ENCODE data around the gene INSYN2B.
"Not testable (repeated sequence)": the region's sequence is repeated elsewhere in the genome, so short reads cannot be mapped to it uniquely, and the experiment has no call there.

The INSYN2B gene

DNA sequence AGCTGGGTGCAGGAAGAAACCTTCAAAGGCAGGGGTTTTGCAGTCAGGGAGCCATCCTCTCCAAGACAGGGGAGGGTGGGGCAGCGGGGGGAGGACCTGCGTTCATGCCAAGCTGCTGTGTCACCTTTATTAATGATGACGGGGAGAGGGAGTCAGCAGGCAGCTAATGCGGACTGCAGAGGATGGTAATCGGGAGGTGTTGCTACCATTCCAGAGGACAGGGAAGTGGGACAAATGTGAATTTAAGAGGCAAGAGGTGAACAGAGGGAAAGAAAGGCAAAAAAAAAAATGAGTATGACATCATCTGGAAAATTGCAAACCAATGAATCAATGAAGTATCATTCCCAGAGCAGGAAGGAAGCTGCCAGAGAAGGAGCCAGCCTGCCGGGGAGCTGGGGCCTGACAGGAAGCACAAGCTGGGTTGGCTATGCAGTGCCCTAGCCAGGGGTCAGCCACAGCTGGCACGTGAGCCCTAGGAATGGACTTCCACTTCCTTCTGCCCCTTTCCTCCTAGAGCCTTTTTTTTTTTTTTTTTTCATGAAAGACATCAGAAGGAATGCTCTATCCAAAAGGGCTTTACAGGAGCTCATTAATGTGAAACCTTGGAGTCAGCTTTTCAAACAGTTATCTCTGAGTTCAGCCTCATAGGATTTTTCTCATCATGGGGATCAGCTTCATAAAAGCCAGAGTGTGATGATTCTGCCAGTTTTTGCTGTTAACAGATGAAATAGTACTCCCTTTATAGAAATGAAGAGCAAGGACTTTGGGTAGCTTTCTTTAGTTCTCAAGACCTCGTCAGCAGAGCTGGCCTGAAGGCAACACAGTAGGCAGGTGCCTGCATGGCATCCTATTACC lies 9.2 kb downstream of the INSYN2B start:
- DNase-seq = no peak

DNA sequence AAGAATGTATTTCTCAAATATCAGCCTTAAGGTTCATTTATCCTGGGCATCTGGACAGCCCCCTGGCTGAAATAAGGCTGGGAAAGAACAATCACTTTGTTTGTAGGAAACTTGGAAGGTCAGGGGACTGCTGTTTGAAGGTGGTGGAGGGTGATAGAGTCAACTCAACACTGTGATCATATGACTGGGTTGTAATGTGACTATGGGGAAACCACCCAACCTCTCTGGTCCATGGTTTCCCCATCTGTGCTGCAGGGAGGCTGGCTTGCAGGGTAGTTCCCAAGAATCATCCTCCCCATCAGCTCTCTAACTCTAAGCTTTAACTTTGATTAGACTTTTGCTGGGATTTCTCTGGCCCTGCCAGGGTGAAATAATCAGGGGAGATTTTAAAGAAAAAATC lies 10.0 kb downstream of the INSYN2B start:
- no peak for DNase-seq

DNA sequence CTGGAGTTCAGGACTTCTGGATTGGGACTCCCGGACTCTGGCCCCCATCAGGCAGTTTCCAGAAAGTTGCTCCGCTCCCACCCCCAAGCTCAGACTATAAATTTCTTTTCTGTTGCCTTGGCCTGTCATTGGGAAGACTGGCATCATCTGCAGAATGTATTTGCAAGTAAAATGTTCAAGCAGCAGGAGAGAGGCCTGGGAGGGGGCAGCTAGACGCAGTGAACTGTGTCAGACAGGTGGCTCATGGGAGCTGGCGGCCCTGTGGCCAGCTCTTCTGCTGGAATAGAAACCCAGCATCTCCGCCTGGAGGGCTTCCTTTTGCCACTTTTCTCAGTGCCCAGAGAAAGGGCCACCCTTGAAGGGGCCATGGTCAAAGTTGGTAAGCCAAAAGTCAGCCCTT lies 16.0 kb downstream of the INSYN2B start:
- DNase-seq = no peak

- no peak for DNase-seq
Measured at GRCh38 chr5:169960659-169961058, 19.6 kb downstream of the INSYN2B start.

GRCh38 chr5:169958278-169958677 lies 22.0 kb downstream of the INSYN2B start:
- no peak for DNase-seq

GRCh38 chr5:169956756-169957155 lies 23.5 kb downstream of the INSYN2B start:
- DNase-seq = no peak

- DNase-seq = no peak
Measured at GRCh38 chr5:169956126-169956525, 24.2 kb downstream of the INSYN2B start.

DNA sequence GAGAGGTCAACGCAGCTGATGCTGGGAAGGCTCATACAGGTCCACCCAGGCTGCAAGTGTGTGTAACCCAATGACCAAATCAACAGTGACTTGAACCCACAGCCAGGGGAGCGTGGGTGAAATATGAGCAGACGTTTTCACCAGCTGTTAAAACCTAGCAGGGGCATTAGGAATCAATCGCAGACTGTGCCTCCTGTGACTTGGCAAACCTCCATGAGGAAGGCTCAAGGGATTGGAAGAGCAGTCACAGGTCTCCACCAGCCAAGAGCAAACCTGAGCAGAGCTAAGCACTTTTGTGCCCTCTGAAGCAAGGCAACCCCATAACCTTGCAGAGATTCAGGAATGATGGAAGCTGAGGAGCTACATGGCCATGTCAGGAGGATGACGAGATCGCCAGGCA lies 25.5 kb downstream of the INSYN2B start:
- no peak for DNase-seq

DNA sequence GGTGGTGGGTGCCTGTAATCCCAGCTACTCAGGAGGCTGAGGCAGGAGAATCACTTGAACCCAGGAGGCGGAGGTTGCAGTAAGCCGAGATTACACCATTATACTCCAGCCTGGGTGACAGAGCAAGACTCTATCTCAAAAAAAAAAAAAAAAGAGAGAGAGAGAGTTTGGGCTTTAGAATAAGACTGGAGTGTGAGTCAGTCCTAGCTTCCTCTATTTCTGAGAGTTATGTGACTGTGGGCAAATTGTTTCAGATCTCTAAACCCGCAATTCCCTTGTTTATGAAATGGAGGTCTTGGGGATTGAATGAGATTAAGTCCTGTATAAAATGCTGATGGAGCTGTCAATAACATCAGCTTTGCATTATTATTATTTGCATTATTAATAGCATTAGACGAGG lies 27.1 kb downstream of the INSYN2B start:
- DNase-seq = not testable (repeated sequence)

GRCh38 chr5:169950333-169950732 lies 30.0 kb downstream of the INSYN2B start:
- no peak for DNase-seq

- no peak for DNase-seq
Measured at GRCh38 chr5:169946743-169947295, 33.5 kb downstream of the INSYN2B start.

DNA sequence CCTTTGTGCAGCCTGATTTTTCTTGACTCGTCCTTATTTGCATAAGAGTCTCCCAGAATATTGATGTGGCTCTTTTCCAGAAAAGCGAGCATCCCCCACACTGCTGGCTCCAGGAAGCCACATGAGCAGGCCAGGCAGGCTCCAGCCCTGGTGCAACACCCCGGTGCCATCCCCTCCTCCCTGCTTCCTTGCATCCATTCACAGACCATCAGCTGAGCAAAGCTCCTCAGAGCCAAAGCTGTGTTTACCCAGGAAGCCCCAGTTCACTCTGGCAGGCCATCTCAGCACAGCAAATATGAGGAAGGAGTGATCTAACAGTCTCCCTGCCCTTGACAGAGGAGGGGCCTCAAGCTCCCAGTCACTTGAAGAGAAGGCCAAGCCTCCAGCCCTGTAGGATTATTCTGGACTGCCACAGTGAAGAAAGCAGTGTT lies 34.4 kb downstream of the INSYN2B start:
- no peak for DNase-seq

GRCh38 chr5:169944922-169945680 lies 35.2 kb downstream of the INSYN2B start:
- DNase-seq = no peak

- DNase-seq = no peak
Measured at GRCh38 chr5:169944115-169944514, 36.2 kb downstream of the INSYN2B start.

GRCh38 chr5:169943026-169943425 lies 37.3 kb downstream of the INSYN2B start:
- DNase-seq = no peak

DNA sequence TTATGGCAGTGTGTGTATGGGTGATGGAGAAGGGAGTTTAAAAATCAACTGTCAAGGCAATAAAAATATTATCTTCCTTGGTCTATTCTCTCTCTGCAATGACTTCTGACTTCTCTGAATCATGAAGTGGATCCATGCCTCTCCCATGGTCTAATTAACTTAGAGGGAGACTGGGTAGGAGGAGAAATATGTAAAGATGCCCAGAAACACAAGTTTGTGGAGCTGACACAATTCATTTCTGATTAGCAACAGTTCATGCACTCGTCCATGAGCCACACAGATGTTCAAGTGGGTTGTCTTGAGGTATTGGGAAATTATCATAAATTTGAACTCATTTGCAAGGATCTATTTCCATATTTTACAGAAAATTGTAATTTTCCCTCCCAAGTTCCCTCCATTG lies 38.1 kb downstream of the INSYN2B start:
- DNase-seq = no peak

- DNase-seq = no peak
Measured at GRCh38 chr5:169941542-169941941, 38.8 kb downstream of the INSYN2B start.

- no peak for DNase-seq
Measured at GRCh38 chr5:169939731-169940130, 40.6 kb downstream of the INSYN2B start.

GRCh38 chr5:169938439-169938838 lies 41.9 kb downstream of the INSYN2B start:
- DNase-seq = no peak

- no peak for DNase-seq
Measured at GRCh38 chr5:169935762-169936161, 44.5 kb downstream of the INSYN2B start.

GRCh38 chr5:169934990-169935389 lies 45.3 kb downstream of the INSYN2B start:
- DNase-seq = no peak

DNA sequence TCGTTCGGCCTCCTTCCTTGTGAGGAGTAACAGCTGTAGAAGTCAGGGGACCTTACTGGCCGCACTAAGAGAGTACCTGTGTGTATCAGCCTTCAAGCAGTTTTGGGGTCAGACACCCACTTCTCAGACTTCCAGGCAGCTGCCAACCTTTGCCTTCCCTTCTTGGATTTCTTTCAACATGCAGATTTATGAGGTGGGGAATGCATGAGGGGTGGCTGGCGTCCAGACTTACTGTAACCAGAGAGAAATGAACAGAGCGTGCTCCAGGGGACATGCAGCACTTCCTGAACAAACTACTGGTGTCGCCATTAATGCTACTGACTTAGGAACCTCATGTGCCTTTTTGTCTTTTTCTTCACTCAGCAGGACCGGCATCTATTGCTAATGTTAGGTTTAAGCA lies 46.7 kb downstream of the INSYN2B start:
- DNase-seq = no peak

DNA sequence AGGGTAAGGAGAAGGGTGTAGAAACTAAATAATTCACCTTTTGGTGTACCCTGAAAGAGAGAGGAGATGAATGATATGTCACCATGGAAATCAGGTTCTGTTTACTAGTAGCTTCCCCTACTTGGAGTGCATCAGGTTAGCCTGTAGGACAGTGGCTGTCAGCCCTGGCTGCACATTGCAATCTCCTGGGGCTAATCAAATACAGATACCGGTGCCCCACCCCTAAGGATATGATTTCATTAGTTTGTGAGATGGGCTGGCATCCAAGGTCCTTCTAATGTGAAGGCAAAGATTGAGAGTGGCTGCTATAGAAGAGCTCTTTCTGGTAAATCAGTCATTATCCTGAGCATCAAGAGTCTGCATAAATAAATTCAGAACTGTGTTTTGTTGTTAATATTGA lies 47.2 kb downstream of the INSYN2B start:
- DNase-seq = no peak

DNA sequence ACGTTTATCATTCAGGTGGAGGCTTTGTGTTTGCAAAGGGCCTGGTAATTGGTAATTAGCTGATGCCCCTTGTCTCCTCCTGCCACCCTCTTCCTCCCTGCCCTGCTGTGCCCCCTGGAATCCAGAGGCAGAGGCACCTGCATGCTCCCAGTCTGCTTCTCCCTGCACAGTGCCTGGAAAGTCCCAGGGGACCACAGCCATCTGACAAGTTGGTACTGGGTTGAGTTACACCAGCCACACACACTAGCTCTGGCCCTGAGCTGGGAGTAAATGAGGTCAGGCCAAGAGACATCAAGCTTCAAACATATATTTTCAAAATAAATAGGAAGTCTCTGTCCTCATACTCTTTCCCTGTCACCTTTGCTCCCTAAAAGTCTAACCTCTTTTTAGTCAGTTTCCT lies 56.3 kb downstream of the INSYN2B start:
- no peak for DNase-seq
